Activated naive CD4-positive, alpha-beta T cell (primary cell): ENCODE measurements around the gene SYNPR.

ENCODE experiments used
- DNase-seq, 4 experiments: peaks; one replicate each; lab custom pipeline; 2025; lab: John Stamatoyannopoulos, UW

Gene SYNPR

GRCh38 chr3:63471781-63472180 lies 193.7 kb downstream of the SYNPR start:
- no peak for DNase-seq

GRCh38 chr3:63473641-63474166 lies 195.6 kb downstream of the SYNPR start:
- DNase-seq, result no peak

GRCh38 chr3:63474828-63475518 lies 196.9 kb downstream of the SYNPR start:
- no peak for DNase-seq

- DNase-seq, result no peak
Observed at GRCh38 chr3:63477494-63478129, 199.5 kb downstream of the SYNPR start.

- no peak for DNase-seq
Observed at GRCh38 chr3:63478990-63479660, 201.0 kb downstream of the SYNPR start.

GRCh38 chr3:63479661-63480035 lies 201.5 kb downstream of the SYNPR start:
- DNase-seq, result no peak

- no peak for DNase-seq
Observed at GRCh38 chr3:63481627-63482026, 203.5 kb downstream of the SYNPR start.

GRCh38 chr3:63482341-63482740 lies 204.2 kb downstream of the SYNPR start:
- DNase-seq, result no peak

GRCh38 chr3:63492464-63492863 lies 214.4 kb downstream of the SYNPR start:
- no peak for DNase-seq

- DNase-seq, result no peak
Observed at GRCh38 chr3:63493101-63493500, 215.0 kb downstream of the SYNPR start.

GRCh38 chr3:63494646-63495045 lies 216.5 kb downstream of the SYNPR start:
- no peak for DNase-seq

GRCh38 chr3:63497641-63498040 lies 219.5 kb downstream of the SYNPR start:
- no peak for DNase-seq

- no peak for DNase-seq
Observed at GRCh38 chr3:63500196-63500595, 222.1 kb downstream of the SYNPR start.

GRCh38 chr3:63508305-63508704 lies 230.2 kb downstream of the SYNPR start:
- no peak for DNase-seq

GRCh38 chr3:63508771-63509170 lies 230.7 kb downstream of the SYNPR start:
- no peak for DNase-seq

GRCh38 chr3:63513791-63514190 lies 235.7 kb downstream of the SYNPR start:
- no peak for DNase-seq

GRCh38 chr3:63514678-63515077 lies 236.6 kb downstream of the SYNPR start:
- no peak for DNase-seq

GRCh38 chr3:63519426-63519825 lies 241.3 kb downstream of the SYNPR start:
- DNase-seq, result no peak

- DNase-seq, result no peak
Observed at GRCh38 chr3:63521657-63522056, 243.5 kb downstream of the SYNPR start.

- no peak for DNase-seq
Observed at GRCh38 chr3:63523100-63523499, 245.0 kb downstream of the SYNPR start.

GRCh38 chr3:63528325-63529000 lies 250.4 kb downstream of the SYNPR start:
- no peak for DNase-seq

GRCh38 chr3:63532521-63532920 lies 254.4 kb downstream of the SYNPR start:
- no peak for DNase-seq

- DNase-seq, result no peak
Observed at GRCh38 chr3:63538919-63539318, 260.8 kb downstream of the SYNPR start.
